HG03571 (cell line): Measurements from ENCODE around the gene FBN1.

Experiments used
- ATAC-seq: cut with Tn5 transposase; IDR thresholded peaks from one replicate; pipeline ENCODE4 v1.9.1; 2021; ENCODE audit not compliant: unreplicated experiment

FBN1 gene

DNA sequence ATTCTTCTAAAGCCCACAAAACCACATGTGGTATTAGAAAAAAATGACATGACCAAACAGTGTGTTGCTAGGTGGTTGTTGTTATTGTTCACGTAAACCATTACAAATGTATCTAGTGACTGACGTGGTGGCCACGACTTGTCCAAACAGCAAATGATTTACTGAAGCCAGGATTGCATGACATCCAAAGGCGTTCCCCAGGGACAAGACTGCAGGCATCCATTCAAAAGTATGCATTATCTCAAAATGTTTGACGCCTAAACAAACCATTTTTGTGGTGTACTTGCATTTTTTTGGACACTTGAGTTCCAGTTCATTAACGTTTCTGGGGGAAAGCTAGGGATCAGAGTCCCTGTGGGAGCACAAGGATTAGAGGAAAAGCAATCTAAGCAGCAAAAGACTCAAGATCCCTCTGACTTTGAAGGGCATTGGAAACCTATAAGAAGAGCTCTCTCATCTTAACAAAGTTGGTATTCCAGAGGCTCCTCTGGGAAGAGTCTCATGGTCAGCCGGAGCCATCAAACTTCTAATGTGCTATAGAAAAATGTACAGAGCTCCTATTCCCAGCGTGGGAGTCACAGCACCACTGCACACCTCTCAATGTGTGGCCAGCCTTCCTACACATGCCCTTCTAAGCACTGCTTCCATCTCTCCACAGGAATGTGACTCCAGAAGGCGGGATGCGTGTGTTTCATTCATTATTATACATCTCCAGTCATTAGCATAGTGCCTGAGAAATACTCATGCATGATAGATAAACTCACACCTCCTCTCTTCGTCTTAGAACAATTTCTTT is 62.9 kb downstream of the FBN1 start:
- no peak for ATAC-seq

DNA sequence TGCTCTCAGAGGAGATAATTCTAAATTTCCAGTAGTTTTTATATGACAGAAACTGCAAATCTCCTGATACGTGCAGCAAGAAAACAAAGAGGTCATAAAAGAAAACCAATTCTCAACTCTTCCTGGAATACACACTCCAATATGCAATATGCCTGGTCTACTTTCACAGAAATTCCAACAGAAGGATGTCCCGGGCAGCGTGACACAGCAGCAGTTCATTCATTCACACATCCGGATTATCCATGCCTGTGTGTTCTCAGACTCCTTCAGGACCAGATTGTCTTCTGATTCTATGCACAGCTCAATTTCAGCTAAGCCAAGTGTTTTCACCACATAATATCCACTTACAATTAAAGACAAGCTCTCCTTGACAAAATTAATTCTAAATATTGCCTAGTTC is 64.3 kb downstream of the FBN1 start:
- ATAC-seq = no peak

DNA sequence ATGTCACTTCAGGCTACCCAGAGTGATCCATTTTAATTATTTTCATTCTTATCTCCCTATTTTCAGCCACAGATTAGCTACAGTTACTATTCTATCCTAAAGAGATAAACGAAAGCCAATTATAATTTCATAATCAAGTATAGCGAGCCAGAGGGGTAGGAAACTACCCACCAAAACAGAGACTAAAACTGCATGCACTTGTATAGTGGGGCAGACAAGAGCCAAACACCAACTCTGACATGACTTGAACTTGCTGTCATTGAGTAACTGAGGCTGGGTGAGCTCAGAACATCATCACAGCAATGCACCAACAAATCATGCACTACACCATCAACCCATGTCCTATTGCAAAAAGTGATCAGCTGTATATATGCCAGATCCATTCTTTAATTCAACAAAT is 64.8 kb downstream of the FBN1 start:
- ATAC-seq = no peak

DNA sequence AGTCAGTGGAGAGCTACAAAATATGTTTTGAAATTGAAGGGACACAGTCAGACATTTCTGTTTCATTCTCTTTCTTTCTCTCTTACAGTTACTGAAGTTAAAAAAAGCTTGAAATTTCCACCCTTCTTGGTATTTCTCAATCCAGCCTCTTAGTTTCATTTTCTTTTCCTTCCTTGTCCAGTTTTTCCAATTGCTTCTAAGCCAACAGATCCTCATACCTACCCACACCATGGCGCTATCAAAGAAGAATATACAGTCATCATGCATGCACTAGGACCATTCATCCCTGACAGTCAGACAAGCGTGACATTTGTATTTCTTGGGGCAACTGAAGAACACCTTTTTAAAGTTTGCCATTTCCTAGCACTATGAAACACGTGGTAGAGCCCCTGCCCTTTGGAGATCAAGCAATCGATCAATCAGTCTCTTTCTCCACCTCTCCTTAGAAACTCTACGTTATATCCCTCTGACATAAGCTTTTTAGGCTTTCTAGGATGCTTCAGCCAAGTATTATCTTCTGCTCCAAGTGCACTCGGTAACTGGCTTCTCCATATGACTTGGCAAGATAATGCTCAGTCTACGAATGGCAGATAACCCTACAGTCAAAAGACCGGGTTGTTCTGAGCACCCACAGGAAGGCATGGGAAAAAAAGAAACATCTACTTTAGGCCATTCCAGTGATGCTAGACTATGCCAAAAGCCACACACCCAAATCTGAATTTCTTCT is 65.4 kb downstream of the FBN1 start:
- no peak for ATAC-seq

DNA sequence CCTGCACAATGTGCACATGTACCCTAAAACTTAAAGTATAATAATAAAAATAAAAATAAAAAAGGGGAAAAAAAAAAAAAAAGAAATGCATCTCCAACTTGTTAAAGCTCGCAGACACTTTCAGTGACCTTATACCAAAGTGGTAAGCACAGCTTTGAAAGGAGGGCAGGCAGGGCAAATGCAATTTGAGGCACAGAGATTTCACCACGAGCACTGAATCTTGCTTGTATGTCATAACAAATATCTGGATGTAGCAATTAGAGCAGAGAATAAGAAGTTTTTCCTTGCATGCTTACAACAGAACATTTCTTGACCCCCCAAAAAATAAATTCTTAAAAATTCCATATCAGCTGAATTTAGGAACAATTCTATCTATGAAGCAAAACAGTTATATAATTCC is 66.5 kb downstream of the FBN1 start:
- ATAC-seq = no peak

DNA sequence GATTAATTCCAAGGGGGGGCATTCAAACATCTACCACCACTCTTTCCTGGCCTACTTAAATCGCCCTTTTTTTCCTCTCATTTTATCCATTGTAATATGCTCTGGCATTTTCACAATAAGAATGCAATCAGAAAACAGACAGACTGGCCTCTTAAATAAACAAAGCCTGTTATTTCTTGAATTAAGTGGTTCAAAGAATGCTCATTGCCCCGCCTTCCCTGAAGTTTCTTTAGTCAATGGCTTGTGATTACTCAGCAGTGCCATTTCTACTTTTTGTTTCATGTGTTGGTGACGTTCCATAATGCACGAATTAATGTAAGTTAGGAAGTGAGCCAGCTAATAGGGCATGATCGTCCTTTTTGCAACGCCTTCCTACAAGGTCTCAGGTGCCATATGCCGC is 68.0 kb downstream of the FBN1 start:
- no peak for ATAC-seq

DNA sequence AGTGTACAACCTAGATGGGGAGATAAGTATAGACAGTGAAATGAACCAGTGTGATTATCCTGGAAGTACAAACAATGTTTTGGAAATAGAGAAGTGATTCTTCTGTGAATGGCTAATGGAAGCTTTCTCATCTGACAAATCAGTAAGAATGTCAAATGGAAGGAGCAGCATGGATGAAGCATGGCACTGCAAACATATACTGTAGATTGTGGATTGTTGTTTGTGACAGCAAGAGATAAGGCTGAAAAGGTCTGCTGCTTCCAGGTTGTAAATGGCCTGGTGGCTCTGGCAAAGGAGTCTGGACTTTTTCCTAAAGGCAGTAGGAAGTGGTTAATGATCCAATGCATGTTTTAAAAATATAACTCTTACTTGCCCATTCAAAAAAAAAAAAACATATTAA is 71.3 kb downstream of the FBN1 start:
- no peak for ATAC-seq

DNA sequence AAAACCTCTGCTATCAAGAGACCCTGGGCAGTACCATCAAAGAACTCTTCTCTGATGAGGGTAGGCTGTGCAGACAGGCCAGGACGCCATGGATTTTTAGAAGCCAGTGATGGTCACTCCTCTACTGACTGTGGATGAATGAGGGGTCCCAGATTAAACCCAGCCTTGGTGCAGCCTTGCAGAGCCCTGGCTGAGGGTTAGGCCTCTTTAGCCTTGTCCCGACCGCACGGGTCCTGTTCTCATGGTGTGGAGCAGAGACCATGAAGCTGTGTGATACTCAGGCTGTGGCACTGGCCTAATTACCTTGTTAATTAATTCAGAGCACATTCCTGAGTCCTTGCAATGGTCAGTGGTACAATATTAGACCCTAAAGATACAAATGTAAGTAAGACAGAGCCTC is 71.7 kb downstream of the FBN1 start:
- ATAC-seq = no peak

DNA sequence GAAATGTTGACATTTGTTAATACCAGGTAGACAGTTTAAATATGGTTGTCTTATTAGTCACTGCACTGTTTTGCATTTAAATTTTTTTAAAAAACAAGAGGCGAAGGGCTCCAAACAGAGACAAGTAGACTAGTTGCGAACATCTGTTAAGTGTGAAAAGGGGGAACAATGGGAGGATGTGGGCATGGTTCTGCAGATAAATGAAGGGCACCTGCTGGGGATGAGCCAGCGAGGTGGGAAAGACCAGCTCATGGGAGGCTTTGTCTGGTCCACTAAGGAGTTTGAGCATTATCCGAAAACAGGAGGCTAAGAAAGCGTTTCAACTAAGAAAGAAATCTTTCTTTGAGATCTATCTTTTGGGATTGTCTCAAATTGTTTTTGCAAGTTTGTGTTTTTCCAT is 72.7 kb downstream of the FBN1 start:
- ATAC-seq = no peak

DNA sequence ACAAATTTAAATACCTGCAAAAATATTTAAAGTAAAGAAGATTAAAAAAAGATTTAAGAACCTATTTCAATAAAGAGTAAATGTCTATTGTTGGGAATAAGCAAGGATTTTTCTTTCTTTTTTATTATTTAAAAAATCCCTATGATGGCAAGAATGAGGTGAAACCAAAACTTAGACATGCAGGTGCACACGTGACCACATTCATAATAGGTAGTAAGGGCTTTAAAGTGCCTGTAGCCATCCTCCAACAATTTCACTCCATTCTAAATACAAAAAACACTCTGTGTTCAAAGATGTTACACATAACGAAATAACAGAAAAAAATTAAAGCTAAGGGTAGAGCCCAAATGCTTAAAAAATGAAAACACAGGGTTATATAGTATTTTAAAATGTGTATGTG is 74.0 kb downstream of the FBN1 start:
- no peak for ATAC-seq

DNA sequence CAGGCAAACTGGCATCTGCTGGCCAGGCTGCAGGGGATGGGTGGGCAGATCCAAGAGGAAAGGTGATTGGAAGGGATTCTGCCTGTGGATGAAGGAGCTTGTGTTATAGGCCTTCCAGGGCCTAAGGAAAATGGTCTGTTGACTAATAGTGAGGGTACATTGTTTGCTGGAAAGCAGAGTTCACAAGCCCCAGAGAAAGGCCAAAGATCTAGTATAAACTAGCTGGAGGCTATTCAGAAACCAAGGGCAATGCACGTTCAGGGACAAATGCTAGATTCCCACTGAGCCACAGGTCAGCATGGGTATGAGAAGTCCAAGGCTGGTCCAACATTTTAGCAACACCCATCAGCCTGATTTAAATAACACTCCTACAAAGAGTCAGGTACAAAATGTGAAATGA is 74.7 kb downstream of the FBN1 start:
- ATAC-seq = no peak

DNA sequence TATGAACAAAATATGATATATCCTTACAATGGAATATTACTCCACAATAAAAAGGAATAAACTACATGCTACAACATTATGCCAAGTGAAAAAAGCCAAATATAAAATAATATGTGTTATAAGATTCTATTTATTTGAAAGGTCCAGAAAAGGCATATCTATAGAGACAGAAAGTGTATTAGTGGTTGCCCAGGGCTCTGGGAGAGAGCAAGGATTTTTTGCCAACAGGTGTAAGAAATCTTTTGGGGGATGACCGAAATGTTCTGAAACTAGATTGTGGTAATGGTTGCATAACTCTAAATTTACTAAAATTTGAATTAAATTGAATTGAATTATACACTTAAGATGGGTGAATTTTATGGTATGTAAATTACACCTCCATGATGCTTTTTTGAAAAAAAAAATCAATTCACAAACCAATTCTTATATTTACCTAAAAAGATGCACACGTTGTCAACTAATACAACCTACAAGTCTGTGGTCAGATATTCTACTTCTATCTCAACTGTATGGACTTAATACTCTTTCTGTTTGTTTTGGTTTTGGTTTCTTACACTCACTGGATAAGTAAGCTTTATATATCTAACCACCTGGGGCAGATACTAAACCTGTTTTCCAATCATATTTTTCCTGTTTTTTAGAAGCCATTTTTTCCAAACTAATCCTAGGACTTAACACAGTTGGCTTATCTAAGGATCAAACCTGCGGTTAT is 75.8 kb downstream of the FBN1 start:
- ATAC-seq = no peak

DNA sequence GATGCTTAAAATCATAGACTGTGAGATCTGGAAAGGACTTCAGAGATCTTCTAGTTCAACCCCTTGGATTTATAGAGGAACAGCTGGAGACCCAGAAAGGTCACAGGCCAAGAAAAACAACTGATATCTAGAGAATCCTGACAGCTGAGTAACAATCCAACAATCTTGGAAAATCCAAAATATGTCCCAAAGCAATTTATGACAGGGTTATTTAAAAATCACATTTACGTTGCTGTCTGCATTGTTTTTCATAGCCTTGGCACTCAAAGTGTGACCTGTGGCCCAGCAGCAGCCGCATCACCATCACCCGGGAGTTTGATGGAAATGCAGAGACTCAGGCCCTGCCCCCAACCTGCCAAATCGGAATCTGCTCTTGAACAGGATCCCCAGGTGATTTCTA is 78.8 kb downstream of the FBN1 start:
- ATAC-seq = no peak

DNA sequence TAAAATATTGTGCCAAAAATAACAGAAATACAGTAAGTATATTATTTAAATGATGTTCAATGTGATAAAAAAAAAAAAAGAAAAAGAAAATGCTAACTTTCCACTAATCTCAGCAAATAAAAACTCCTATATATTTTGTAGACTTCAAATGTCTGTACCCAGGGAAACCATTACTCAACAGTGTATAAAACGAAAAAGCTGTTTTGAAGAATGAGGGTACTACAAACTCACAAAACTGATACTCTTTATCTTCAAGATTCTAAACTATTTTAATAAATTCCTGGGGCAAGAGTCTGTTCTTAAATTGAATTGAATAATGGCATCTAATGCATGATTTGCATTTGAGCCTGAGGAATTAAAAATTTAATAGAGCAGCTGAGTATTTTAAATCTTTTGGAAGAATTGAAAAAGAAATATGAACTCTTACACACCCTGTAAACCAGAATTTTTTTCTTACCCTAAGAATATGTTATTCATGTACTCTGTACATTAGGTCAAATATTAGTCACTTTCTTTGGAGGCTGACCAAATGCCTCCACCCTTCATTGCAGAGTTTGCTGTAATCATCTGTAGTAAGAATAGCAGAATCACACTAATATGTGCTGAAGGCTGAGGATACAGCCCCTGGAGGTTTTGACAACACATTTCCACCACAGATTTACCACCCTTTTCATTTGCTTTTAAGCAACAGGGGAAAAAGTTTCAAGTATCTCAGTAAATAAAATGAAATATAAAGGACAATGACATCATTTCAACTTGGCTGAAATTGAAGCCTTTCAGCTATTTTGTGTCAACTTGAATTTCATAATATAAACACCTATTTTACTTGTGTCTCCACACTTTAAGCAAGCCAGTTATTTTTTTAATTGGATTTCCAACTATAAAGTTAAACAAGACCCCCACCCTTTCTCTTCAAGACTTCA is 79.7 kb downstream of the FBN1 start:
- no peak for ATAC-seq

DNA sequence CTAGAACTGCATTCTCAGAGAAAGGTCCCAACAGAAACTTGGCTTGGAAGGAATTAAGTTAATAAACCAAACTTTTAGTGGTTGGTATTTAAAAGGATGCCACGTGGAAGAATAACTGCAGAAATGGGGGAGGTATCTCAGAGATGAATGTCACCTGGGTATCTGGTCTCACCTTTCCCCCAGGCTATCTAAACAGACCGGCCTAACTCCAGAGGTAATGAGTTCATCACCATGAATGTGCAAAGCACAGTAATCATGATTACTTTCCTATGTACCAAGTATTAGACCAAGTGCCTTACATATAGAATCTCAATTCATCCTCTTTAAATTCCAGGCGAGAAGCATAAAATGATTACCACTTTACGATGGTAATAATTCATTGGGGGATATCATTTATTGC is 80.8 kb downstream of the FBN1 start:
- ATAC-seq = no peak

DNA sequence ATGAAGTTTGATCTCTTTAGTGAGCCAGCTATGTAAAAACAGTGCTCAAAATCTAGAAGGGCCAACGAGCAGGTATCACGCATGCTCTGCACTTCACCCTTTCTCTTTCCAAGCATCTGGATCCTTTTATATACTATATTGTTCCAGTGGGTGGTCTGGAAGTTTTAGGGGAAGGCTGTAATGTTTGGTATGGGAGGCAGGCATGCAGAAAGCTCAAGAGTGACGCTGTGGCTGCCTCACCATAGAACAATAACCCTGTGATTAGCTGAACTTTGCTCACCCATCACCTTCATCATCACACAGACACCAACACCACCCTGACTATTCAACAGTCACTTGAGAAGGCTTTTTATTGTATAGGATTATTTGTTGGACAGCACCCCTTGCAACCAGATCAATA is 81.6 kb downstream of the FBN1 start:
- ATAC-seq = no peak

DNA sequence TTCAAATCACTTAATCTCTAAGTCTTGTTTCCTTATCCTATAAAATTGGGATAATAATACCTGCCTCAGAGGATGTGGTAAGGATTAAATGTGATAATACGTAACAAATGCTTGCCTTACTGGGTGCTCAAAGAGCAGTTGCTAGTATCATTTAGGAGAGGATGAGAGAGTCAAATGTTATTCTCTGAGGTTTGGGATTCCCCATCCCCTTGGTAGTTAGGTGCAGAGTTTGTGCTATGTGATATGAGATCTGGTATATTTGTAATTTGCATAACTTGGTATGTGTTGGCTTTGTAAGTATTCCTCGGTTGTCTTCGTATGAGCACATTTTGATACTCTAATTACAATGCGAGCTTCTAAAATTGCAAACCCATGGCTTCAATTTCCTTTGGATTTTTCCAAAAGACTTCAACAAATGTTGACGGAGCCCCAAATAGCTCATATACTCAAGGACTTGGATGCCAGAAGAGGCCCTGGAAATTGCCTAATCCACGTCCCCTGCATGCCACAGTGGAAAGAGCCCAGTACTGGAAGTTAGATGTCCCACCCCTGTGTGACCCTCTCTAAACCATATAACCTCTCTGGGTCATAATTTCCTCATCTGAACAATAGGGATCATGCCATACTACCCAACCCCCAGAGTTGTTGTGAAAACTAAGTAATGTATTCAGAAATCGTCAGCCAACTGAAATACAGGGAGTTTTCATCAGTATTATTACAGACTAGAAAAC is 85.0 kb downstream of the FBN1 start:
- no peak for ATAC-seq

DNA sequence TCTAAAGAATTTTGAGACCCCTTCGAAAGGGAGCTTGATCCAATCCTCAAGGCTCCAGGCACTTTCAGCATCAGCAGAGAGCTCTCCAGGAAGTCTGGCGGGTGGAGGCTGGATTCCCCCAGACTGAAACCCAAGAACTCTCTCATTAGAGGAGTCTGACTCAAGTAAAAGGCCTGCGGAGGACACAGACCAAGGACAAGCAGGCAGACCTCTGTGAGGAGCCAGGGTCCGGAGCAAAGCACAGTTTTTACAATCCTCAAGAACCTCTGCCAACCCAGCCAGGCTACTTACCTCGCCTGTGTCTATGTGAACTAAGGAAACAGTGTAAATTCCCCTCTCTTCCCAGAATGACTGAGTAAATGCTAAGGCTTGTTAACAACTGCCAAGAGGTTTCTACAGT is 86.2 kb downstream of the FBN1 start:
- ATAC-seq = no peak

DNA sequence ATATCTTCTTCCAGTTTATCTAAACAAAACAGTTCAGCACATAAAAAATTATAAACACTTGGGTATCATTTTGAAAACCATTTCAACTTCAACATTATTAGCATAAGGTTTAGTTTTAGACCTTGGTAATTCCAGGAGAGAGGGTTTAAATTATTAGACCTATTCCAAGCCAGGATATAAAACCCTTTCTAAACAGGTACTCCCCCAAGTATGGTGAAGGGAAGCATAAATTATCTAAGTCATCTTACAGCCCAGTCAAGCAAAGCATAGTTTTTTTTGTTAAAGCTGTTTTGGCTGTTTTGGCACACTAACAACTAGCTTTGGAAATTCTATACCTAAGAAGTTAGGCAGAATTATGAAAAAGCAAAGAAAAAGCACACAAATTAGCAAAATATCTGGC is 87.3 kb downstream of the FBN1 start:
- ATAC-seq = no peak

DNA sequence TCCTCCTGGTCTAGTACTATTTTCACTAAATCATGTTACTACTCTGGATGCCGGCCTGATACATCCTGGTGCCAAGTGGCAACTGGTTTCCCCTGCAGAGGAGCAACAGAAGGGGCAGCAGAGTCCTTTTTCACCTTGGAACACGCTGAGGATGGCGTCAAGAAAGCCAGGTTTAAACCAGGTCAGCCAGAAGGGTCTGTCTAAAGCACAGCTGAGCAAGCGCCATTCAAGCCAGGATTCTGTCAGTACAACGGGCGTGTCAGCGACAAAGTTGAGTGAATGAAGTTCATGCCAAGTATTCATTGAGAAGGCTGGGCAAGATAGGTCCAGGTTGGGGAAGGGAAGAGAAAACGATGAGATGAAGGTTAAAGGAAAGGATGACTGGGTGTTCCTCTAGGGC is 88.2 kb downstream of the FBN1 start:
- no peak for ATAC-seq
